AG09309 (cell line): ENCODE data around the gene PXMP4.

Source experiments
- DNase-seq: peaks from one replicate; pipeline ENCODE4 v3.0.0-alpha.2; 2010; ENCODE audit warnings: low read depth
- H3K4me3 ChIP-seq: 2 replicates; pipeline ENCODE4 v1.5.1; 2011; ENCODE audit warnings: mild to moderate bottlenecking, low read depth, low read length, moderate library complexity; ENCODE audit not compliant: control insufficient read depth
- CTCF ChIP-seq: IDR thresholded peaks from 2 replicates; pipeline ENCODE4 v1.5.1; 2011; ENCODE audit warnings: mild to moderate bottlenecking, low read depth, low read length, inconsistent platforms; ENCODE audit not compliant: insufficient read depth, control insufficient read depth; ENCODE audit errors: missing control alignments

The PXMP4 gene

GRCh38 chr20:33660035-33660684, 60.0 kb downstream of the PXMP4 start:
- H3K4me3 ChIP-seq = no peak overlapping the region
- TF ChIP-seq CTCF = no peak
- no peak for DNase-seq

- no peak for DNase-seq
- H3K4me3 ChIP-seq = no peak overlapping the region
- TF ChIP-seq CTCF = no peak
Observed at GRCh38 chr20:33659341-33660034, 60.6 kb downstream of the PXMP4 start.

- no peak for DNase-seq
- no peak overlapping the region for H3K4me3 ChIP-seq
- no peak for TF ChIP-seq CTCF
Observed at GRCh38 chr20:33658929-33659328, 61.2 kb downstream of the PXMP4 start.

- no peak overlapping the region for H3K4me3 ChIP-seq
- no peak for TF ChIP-seq CTCF
- no peak for DNase-seq
Observed at GRCh38 chr20:33658510-33658909, 61.6 kb downstream of the PXMP4 start.

GRCh38 chr20:33657704-33658095, 62.4 kb downstream of the PXMP4 start:
- no peak for TF ChIP-seq CTCF
- no peak overlapping the region for H3K4me3 ChIP-seq
- DNase-seq = no peak

- no peak for DNase-seq
- no peak for TF ChIP-seq CTCF
- no peak overlapping the region for H3K4me3 ChIP-seq
Observed at GRCh38 chr20:33656783-33657703, 63.1 kb downstream of the PXMP4 start.
